Activated effector memory CD4-positive, alpha-beta T cell treated with Interleukin-2 at 50 U/mL for 16 hours (primary cell): ENCODE measurements around the gene CAPRIN2.

Source experiments
- DNase-seq: peaks from one replicate; pipeline ENCODE4 v3.0.0-alpha.2; 2020

Gene CAPRIN2

GRCh38 chr12:30757316-30757715 lies 2.6 kb upstream of the CAPRIN2 start:
- DNase-seq = no peak

DNA sequence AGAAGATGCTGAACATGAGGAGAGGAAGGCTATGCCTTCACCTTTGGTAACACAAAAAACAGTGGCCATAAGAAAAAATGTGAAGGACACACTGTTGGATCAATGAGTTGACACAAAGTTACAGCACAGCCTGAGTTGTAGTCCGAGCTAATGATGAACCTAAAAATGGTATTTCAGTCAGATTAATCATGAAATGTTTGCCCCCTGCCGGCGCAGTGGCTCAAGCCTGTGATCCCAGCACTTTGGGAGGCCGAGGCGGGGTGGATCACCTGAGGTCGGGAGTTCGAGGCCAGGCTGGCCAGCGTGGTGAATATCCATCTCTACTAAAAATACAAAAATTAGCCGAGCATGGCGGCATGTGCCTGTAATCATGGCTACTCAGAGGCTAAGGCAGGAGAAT lies 1.3 kb upstream of the CAPRIN2 start:
- DNase-seq = no peak

GRCh38 chr12:30755395-30755762 lies 628 bp upstream of the CAPRIN2 start:
- no peak for DNase-seq

DNA sequence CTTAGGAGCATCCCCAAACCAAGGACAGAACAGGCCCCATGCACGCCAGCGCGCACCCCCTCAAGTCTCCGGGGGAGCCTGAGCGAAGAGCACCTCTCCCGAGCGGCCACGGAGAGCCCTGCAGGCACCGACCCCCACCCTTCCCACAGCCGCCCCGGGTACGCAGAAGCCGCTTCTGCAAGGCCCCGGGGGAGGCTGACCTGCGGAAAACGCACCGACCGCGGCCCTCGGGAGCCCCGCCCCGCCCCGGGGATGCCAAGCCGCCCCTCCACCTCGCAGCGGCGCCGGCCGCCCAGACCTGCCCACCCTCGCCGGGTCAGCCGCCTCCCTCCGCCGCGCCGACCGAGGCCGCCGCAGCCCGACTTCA lies 385 bp downstream of the CAPRIN2 start:
- DNase-seq = no peak

- no peak for DNase-seq
Measured at GRCh38 chr12:30753751-30754382, 884 bp downstream of the CAPRIN2 start.

GRCh38 chr12:30753233-30753632 lies 1.5 kb downstream of the CAPRIN2 start:
- DNase-seq = no peak

- DNase-seq = no peak
Measured at GRCh38 chr12:30752255-30752654, 2.5 kb downstream of the CAPRIN2 start.

- DNase-seq = no peak
Measured at GRCh38 chr12:30748147-30748546, 6.6 kb downstream of the CAPRIN2 start.

DNA sequence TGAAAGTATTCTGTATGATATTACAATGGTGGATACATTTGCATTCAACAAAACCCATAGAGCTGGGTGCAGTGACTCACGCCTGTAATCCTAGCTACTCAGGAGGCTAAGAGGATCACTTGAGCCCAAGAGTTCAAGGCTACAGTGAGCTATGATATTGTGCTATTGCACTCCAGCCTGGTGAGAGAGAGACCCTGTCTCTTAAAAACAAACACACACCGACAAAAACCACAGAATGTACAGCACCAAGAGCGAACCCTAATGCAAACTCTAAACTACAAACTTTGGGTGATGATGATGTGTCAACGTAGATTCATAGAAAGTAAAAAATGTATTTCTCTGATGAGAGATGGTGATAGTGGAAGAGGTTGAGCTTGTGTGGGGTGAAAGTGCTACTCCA lies 8.6 kb downstream of the CAPRIN2 start:
- DNase-seq = no peak

GRCh38 chr12:30744321-30744720 lies 10.4 kb downstream of the CAPRIN2 start:
- no peak for DNase-seq

DNA sequence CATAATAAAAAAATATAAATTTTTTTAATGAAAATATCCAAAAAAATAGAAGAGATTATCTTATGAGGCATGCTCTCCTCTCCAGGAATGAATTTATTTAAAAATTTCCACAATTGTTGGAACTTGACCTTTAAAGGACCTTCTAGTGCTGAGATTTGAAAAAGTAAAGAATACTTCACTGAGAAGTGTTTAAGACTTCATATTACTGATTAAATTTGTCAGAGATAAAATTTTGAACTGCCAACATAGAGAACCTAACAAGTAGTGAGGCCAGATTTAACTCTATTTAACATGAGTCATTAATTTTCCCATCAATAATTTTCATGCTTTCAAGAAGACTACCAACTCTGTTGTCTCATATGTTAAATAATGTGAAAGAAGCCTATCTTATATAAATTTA lies 14.5 kb downstream of the CAPRIN2 start:
- no peak for DNase-seq

DNA sequence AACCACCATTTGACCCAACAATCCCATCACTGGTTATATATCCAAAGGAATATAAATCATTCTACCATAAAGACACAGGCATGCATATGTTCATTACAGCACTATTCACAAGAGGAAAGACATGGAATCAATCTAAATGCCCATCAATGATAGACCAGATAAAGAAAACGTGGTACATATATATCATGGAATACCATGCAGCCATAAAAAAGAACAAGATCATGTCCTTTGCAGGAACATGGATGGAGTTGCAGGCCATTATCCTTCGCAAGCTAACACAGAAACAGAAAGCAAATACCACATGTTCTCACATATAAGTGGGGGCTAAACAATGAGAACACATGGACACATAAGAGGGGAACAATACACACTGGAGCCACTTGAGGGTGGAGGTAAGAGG lies 15.7 kb downstream of the CAPRIN2 start:
- no peak for DNase-seq

DNA sequence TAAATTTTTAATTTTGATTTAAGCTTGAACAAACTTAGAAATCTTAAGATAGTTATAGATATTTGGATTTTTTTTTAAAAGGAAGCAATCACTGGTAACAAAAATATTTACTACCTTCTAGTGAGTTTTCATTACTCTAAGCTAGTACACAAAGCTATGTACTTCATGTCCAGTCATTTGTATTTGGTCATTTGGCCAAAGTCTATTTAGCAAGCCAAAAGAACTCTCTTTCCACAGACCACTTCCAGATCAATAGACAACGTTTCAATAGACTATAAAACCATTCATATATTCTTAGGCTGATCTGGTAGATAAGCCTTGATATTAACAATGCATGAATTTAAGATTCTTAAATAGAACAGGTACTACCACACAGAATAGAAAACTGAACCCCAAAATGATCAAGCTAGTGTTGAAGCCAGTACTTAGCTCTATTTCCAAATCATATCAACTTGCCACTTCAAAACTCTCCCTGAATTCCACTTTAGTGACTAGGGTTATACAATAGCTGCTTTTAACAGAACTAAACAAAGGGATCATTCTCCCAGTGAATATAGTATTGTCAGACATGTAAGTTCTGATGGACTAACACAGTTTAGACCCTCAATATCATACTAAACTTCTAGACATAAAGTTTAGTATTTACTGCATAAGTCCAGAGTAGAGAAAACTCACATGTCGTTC lies 21.7 kb downstream of the CAPRIN2 start:
- DNase-seq = no peak

GRCh38 chr12:30730011-30730410 lies 24.7 kb downstream of the CAPRIN2 start:
- DNase-seq = no peak

DNA sequence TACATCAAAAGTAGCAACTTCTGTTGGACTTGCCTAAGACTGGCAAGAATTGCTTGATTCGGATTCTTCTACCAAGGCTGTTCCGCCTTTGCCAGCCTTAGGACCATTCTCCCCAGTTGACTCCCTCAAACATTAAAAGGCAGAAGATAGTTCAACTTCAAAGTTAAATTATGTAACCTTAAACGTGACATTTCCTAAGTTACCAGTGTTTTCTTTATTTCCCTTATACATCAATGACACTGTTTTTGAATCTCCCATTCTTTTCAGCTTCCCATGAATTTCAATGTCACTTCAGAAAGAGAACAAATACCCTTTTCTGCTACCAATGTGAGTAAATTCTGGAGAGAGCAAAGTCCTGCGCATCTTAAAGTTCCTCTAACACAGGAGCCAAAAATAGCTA lies 25.2 kb downstream of the CAPRIN2 start:
- DNase-seq = no peak

- DNase-seq = no peak
Measured at GRCh38 chr12:30726647-30727046, 28.1 kb downstream of the CAPRIN2 start.

- no peak for DNase-seq
Measured at GRCh38 chr12:30725739-30726138, 29.0 kb downstream of the CAPRIN2 start.

- DNase-seq = no peak
Measured at GRCh38 chr12:30719060-30719459, 35.7 kb downstream of the CAPRIN2 start.

GRCh38 chr12:30707613-30708342 lies 47.0 kb downstream of the CAPRIN2 start:
- DNase-seq = no peak

DNA sequence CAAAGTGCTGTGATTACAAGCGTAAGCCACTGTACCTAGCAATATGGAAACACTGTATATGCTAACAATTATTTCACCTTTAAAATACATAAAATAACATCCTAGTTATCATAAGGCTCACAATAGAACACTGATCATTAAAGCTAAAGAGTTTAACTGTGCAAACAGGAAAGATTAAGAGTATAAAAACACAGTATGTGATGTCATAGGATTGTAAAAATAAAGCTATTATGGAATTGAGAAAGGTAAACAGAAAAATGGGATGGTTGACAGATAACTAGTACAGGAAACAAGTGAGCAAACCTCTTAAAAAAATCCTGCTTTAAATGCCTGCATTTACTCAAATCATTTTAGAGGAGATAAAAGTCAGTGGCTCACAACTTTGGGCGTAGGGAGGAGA lies 48.3 kb downstream of the CAPRIN2 start:
- no peak for DNase-seq

DNA sequence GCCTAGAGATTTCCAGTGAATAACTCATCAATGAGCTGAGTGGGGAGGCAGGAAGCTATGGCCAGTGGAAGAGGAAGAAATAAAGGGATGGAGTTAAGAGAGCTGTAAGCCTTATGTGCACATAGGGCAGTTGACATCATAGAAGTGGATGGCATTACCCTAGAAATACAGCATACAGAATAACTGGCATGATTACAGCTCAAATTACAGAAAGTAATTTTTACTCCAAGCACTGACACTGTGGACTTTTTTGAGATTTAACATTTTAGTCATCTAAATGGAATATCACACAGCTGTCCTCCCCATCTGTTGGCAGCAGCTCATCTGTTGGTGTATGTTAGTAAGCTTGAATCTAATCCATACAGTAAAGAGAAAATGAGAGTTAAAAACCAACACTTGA lies 53.7 kb downstream of the CAPRIN2 start:
- DNase-seq = no peak

DNA sequence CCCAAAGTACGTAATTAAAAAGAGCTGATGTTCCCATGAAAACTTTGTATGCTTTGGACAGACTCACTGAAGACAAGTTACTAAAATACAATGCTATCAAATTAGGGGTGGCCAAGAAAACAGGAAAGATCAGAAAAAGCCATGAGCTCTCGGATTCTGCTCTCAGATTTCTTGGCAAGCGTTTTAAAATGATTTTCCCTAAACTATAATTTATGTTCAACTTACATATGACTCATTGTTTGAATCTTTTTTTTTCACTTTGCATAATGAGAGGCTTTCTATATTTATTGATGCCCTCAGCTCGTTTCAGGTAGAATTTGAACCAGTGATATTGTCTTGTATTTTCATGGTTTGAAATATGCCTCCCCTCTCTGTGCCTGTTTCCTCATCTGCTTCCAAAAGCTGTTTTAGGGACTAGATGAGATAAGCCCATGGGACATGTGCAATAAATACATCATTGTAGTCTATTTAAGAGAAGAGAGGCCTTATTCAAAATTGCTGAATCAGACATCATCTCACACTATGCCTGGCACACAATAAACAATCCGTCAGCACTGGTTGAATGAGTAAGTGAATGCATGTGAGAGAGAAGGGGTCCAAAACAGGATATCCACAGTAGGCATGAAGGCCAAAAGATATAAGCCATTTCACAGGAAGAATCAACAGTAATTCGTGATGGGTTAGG lies 54.4 kb downstream of the CAPRIN2 start:
- no peak for DNase-seq

- DNase-seq = no peak
Measured at GRCh38 chr12:30698346-30698745, 56.4 kb downstream of the CAPRIN2 start.

DNA sequence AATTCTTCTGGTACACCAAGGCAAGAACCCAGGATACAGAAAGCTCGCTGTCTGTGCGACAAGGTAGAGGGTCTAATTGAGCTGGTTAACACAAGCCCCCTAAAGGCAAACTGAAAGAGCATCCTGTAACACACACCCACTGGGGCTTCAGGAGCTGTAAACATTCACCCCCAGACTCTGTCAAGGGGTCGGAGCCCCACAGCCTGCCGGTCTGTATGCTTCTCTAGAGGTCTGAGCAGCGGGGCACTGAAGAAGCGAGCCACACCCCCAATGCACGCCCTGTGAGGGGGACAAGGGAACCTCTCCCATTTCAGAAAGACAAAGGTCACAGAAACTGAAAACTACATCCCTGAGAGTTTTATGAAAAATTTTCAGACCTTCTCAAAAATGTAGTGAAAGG lies 57.8 kb downstream of the CAPRIN2 start:
- DNase-seq = no peak
